Endothelial cell of umbilical vein (primary cell): Measurements from ENCODE around the gene HECTD4. TPM values are rescaled to one million over a fixed set of nuclear protein-coding genes. Genes with fewer than 3 reads are reported as not detected.

ENCODE experiments used
- BruUV-seq: library from RNA; stranded (reverse); fragments of 400-500 nt; replicated peaks from 2 replicates; lab custom pipeline; 2021; lab: Mats Ljungman, UMichigan
- CTCF ChIA-PET: fragments of 300-600, 350-600 bp; sonication (Branson Sonifier 250); formaldehyde crosslinking; loops from one replicate; lab custom pipeline; 2021; ENCODE audit warnings: antibody characterized with exemption, inconsistent platforms; lab: Charles Lee
- POLR2A ChIA-PET: fragments of 300-600, 350-600 bp; sonication (Branson Sonifier 250); formaldehyde crosslinking; loops from one replicate; lab custom pipeline; 2021; ENCODE audit warnings: antibody characterized with exemption, inconsistent platforms; lab: Charles Lee
- DNase-seq: peaks from one replicate; pipeline ENCODE4 v3.0.0-alpha.2; 2011; ENCODE audit warnings: low read depth, low spot score
- FAIRE-seq: peaks from 2 replicates; lab custom pipeline; 2011; peaks lifted over from hg19 to GRCh38; lab: Jason Lieb, UNC
- H2AFZ ChIP-seq: 2 replicates; pipeline ENCODE4 v1.6.0; 2012; ENCODE audit warnings: low read depth, low read length, control low read depth, inconsistent platforms
- H3K27ac ChIP-seq: 2 replicates; pipeline ENCODE4 v1.5.1; 2011; ENCODE audit warnings: low read depth, mild to moderate bottlenecking, control low read depth, low read length, moderate library complexity; ENCODE audit not compliant: insufficient read depth
- H3K27me3 ChIP-seq, 2 experiments: 2 replicates each; pipeline versions ENCODE4 v1.6.0 to v1.6.1; 2011; ENCODE audit warnings: low read length in 2 of 2, mixed read lengths in 1 of 2; ENCODE audit not compliant: control insufficient read depth in 2 of 2, insufficient read depth in 2 of 2
- H3K36me3 ChIP-seq, 2 experiments: 2 replicates in 1 of 2; 3 replicates in 1 of 2; pipeline ENCODE4 v1.5.1; 2011; ENCODE audit warnings: low read length in 2 of 2, mild to moderate bottlenecking in 1 of 2, moderate library complexity in 1 of 2; ENCODE audit not compliant: control insufficient read depth in 2 of 2, insufficient read depth in 2 of 2; ENCODE audit errors: extremely low read depth in 1 of 2
- H3K4me1 ChIP-seq: 3 replicates; pipeline ENCODE4 v1.5.1; 2011; ENCODE audit warnings: mild to moderate bottlenecking, low read length; ENCODE audit not compliant: control insufficient read depth, insufficient read depth; ENCODE audit errors: extremely low read depth
- H3K4me2 ChIP-seq: 2 replicates; pipeline ENCODE4 v1.6.1; 2011; ENCODE audit warnings: low read length, control low read depth, mixed read lengths; ENCODE audit not compliant: insufficient read depth
- H3K4me3 ChIP-seq, 3 experiments: fragments of 200-600 bp in 1 of 3; sonication (generic), shearing (Covaris generic) in 1 of 3; replicated peaks in 1 of 3; 2 replicates each; pipeline ENCODE4 v1.5.1; 2011 to 2016; ENCODE audit warnings: control low read depth in 3 of 3, low read length in 3 of 3, mild to moderate bottlenecking in 2 of 3, inconsistent platforms in 1 of 3, low read depth in 1 of 3, moderate library complexity in 1 of 3; ENCODE audit not compliant: insufficient read depth in 1 of 3
- H3K79me2 ChIP-seq: 2 replicates; pipeline ENCODE4 v1.6.0; 2012; ENCODE audit warnings: low read length, inconsistent platforms; ENCODE audit not compliant: control insufficient read depth, insufficient read depth
- H3K9ac ChIP-seq: replicated peaks from 2 replicates; pipeline ENCODE3; 2011; ENCODE audit warnings: low read length, control low read depth; ENCODE audit not compliant: insufficient read depth; ENCODE audit errors: extremely low read depth
- H3K9me1 ChIP-seq: replicated peaks from 3 replicates; pipeline ENCODE4 v1.6.0; 2011; ENCODE audit warnings: mild to moderate bottlenecking, low read length; ENCODE audit not compliant: control insufficient read depth, insufficient read depth; ENCODE audit errors: extremely low read depth
- H3K9me3 ChIP-seq: replicated peaks from 2 replicates; pipeline ENCODE4 v1.5.1; 2012; ENCODE audit warnings: low read length, inconsistent platforms; ENCODE audit not compliant: control insufficient read depth, insufficient read depth
- H4K20me1 ChIP-seq: replicated peaks from 2 replicates; pipeline ENCODE3; 2011; ENCODE audit warnings: mild to moderate bottlenecking, low read length; ENCODE audit not compliant: control insufficient read depth, insufficient read depth; ENCODE audit errors: extremely low read depth
- EZH2 ChIP-seq: IDR thresholded peaks from 2 replicates; pipeline ENCODE4 v1.6.1; 2012; ENCODE audit warnings: borderline replicate concordance, low read depth, mild to moderate bottlenecking, moderate library complexity, low read length, inconsistent platforms; ENCODE audit not compliant: severe bottlenecking
- FOS ChIP-seq: IDR thresholded peaks from 2 replicates; pipeline ENCODE4 v1.6.1; 2011; ENCODE audit warnings: mild to moderate bottlenecking, low read length, moderate library complexity, borderline replicate concordance; ENCODE audit not compliant: insufficient read depth
- GATA2 ChIP-seq: IDR thresholded peaks from 2 replicates; pipeline ENCODE4 v1.7.0; 2011; ENCODE audit warnings: low read depth, mild to moderate bottlenecking, moderate library complexity, mixed read lengths, low read length; ENCODE audit not compliant: insufficient read length, insufficient read depth
- JUN ChIP-seq: IDR thresholded peaks from 2 replicates; pipeline ENCODE4 v1.6.1; 2011; ENCODE audit warnings: borderline replicate concordance, low read depth; ENCODE audit not compliant: insufficient read length, insufficient read depth
- MYC ChIP-seq: IDR thresholded peaks from one replicate; pipeline ENCODE4 v1.6.1; 2011; ENCODE audit warnings: mild to moderate bottlenecking, low read depth, low read length
- POLR2A ChIP-seq: IDR thresholded peaks from 2 replicates; pipeline ENCODE4 v1.6.1; 2012; ENCODE audit warnings: low read depth, mild to moderate bottlenecking, control low read depth, low read length
- POLR2AphosphoS5 ChIP-seq: IDR thresholded peaks from 2 replicates; pipeline ENCODE4 v1.6.1; 2012; ENCODE audit warnings: low read depth, mild to moderate bottlenecking, control low read depth, low read length, moderate library complexity; ENCODE audit not compliant: insufficient read depth
- dilution Hi-C: fragments of 300-500 bp; cut with MboI; formaldehyde crosslinking; loops from one replicate; pipeline ENCODE4 v1.15.0; 2019; ENCODE audit warnings: low sequenced_read_pairs; ENCODE audit not compliant: extremely low pct_ligation_motif_present
- intact Hi-C: fragments of 100-400 bp; cut with micrococcal nuclease; formaldehyde crosslinking; loops from one replicate; pipeline ENCODE4 v1.10.0; 2022
- polyA plus RNA-seq, 4 experiments: library from polyadenylated mRNA; depleted of rRNA in 3 of 4; stranded (reverse) in 3 of 4; unstranded in 1 of 4; fragments of >200 nt; gene quantifications; 2 replicates each; pipeline versions ENCODE4 v1.2.1 to v1.2.3, GENCODE V29; 2011 to 2012; ENCODE audit warnings: missing spikeins in 1 of 4
- total RNA-seq: library from RNA; stranded (reverse); gene quantifications from 2 replicates; pipeline ENCODE4 v1.2.3, GENCODE V29; 2021
- TF ChIP-seq, protein P1 (sequence below), 2 donors: IDR thresholded peaks; 1 replicate in 1 of 2; 2 replicates in 1 of 2; pipeline ENCODE4 v1.5.1; 2011; ENCODE audit warnings: low read length in 2 of 2, mild to moderate bottlenecking in 2 of 2, moderate library complexity in 2 of 2, control low read depth in 1 of 2, inconsistent platforms in 1 of 2, low read depth in 1 of 2; ENCODE audit not compliant: insufficient read depth in 1 of 2; ENCODE audit errors: extremely low read depth in 1 of 2
- TF ChIP-seq, protein P2 (sequence below): IDR thresholded peaks from 2 replicates; pipeline ENCODE4 v1.6.1; 2011; ENCODE audit not compliant: insufficient read depth, insufficient read length

The HECTD4 gene
- total and polyA plus RNA-seq, 2 donors (not counting 3 experiments of a cell fraction or from before 2014, with no cell fraction given): 9.7 to 47.7 TPM

DNA sequence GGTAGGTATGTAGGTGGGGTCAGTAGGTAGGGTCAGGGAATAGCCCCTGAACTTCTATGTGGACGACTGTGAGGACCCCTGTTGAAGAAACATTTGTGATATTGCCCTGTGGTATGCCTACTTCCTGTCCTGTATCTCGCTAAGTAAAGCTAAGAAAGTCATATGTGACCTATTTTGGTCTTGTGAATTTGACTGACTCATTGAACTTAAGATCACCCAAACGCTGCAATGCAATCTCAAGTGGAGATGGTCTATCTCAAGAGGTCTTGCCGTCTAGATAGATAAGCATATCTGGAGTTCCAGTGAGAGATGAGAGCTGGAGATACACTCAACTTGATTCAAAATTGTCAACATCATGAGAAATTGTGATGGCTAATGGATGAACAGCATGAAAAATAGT, 183.1 kb downstream of the HECTD4 start:
- Histone ChIP-seq H3K79me2 (no peaks in the 10 kb centered on the region), H3K36me3 (peaks cover 6 to 18% of the 10 kb centered on the region in 2 experiments), H3K4me3 (no peak overlapping the region), H3K9me1 (no peaks in the 10 kb centered on the region), H3K4me1 (no peaks in the 10 kb centered on the region), H3K27me3 (no peaks in the 10 kb centered on the region), H3K9me3 (no peaks in the 10 kb centered on the region), H4K20me1 (no peaks in the 10 kb centered on the region), H3K27ac (no peak overlapping the region), H2AFZ (no peak overlapping the region), H3K4me2 (no peak overlapping the region), H3K9ac (no peak overlapping the region)
- ChIA-PET CTCF (interaction anchor here (1.1 to 11.6 kb wide), 9 partner anchors 9 to 254 kb away, joined by 4 to 253 read pairs (median 8); no protein-coding TSS in a partner anchor), POLR2A (interaction anchor here (1.0 kb wide), 1 partner anchor 12 kb away, joined by 3 read pairs; no protein-coding TSS in a partner anchor)
- no TSS peak for BruUV-seq
- dilution Hi-C loops (no loop called here), intact Hi-C loops (no loop called here)
- no peak for TF ChIP-seq JUN
- no peak for TF ChIP-seq EZH2
- TF ChIP-seq GATA2: no peak
- no peak for TF ChIP-seq POLR2A
- TF ChIP-seq, protein P1, sequence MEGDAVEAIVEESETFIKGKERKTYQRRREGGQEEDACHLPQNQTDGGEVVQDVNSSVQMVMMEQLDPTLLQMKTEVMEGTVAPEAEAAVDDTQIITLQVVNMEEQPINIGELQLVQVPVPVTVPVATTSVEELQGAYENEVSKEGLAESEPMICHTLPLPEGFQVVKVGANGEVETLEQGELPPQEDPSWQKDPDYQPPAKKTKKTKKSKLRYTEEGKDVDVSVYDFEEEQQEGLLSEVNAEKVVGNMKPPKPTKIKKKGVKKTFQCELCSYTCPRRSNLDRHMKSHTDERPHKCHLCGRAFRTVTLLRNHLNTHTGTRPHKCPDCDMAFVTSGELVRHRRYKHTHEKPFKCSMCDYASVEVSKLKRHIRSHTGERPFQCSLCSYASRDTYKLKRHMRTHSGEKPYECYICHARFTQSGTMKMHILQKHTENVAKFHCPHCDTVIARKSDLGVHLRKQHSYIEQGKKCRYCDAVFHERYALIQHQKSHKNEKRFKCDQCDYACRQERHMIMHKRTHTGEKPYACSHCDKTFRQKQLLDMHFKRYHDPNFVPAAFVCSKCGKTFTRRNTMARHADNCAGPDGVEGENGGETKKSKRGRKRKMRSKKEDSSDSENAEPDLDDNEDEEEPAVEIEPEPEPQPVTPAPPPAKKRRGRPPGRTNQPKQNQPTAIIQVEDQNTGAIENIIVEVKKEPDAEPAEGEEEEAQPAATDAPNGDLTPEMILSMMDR (IDR thresholded peaks at IDR 0.05; ENCODE audit: extremely low read depth in 1 of 2, insufficient read depth in 1 of 2, low read depth in 1 of 2, low read length in 2 of 2): no peak
- TF ChIP-seq MYC: no peak
- TF ChIP-seq POLR2AphosphoS5: no peak
- TF ChIP-seq, protein P2, sequence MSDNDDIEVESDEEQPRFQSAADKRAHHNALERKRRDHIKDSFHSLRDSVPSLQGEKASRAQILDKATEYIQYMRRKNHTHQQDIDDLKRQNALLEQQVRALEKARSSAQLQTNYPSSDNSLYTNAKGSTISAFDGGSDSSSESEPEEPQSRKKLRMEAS: no peak
- TF ChIP-seq FOS: no peak
- FAIRE-seq: no peak
- DNase-seq: no peak
